Stimulated activated CD4-positive, alpha-beta T cell treated with anti-CD3 and anti-CD28 coated beads, Interleukin-2, amount 100 ng/mL, for 4 hours (primary cell): Measurements from ENCODE around the gene CWC25.
"Not testable (repeated sequence)": the region's sequence is repeated elsewhere in the genome, so short reads cannot be mapped to it uniquely, and the experiment has no call there.

Source experiments
- DNase-seq: peaks from one replicate; pipeline ENCODE4 v3.0.0-alpha.2; 2020; ENCODE audit warnings: low read depth

The CWC25 gene

DNA sequence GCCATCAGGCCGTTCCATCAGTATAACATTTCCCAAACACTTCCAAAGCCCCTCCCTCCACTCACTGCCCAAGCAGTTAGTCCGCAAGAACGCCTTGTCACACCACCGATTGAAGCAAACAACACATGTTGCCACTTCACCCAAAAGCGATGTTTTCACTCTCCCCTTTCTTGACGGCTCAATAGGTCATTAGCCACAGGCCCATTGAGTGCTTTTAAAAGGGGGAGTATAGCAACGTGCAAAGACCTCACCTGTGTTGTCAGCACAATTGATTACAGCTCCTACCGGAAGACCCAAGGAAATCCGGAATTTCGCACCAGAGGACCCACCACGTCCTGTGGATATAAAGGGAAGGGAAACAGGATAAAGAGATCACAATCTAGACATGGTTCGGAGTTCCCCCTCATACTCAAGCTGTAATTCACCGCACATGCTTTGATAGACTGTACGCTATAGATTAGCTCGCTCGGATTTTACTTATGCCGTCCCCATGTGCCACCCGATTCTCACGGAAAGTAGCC lies 27.7 kb upstream of the CWC25 start:
- DNase-seq = no peak

DNA sequence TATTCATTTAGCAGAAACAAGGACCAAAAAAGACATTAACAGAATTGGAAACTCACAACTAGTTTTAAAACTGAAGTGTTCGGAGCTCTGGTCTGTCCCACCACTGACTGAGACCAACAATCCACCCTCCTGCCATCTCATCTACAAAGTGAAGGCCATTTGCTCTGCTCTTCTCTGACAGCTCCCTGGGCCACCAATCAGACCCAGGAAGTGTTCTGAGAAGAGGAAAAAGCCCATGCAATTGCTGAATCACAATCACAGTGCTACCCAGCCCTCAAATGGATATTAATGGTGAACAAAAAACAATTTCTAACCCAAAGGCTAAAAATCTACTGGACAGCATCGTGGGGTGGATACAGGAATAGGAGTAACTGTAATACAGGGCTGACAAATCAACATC lies 26.3 kb upstream of the CWC25 start:
- DNase-seq = no peak

DNA sequence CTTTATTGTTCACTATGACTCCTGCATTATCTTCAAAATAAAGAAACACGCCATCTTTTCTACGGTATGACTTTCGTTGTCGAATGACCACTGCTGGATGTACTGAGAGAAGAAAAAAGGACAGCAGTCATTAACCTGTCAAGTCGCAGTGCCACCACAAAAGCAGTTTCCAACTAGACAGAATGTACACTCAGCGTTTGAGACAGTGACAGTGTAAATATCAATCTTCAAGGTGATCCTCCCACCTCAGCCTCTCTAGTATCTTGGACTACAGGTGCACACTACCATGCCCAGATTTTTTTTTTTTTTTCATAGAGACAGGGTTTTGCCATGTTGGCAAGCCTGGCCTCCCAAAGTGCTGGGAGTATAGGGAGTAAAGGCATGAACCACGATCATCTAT lies 25.3 kb upstream of the CWC25 start:
- DNase-seq = no peak

DNA sequence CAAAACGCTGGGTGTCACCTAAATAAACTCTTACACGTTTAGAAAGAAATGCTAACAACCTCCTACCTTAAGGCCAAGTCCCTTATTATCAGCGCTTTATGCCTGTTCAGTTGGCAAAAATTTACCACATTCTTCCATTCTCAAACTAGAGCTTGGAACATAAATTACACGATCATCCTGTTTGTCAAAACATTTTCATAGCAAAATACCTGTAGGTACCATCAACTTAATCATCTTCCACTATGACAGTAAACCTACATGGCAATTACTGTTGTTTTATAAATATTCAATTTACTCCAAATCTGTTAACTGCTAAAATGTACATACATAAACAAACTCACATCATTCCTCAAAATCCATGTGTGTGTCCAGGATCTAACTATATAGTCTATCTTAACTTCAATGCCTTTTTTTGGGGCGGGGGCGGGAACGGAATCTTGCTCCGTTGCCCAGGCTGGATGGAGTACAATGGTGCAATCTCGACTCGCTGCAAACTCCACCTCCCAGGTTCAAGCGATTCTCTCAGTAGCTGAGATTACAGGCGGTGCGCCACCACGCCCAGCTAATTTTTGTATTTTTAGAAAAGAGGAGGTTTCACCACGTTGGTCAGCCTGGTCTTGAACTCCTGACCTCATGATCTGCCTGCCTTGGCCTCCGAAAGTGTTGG lies 24.0 kb upstream of the CWC25 start:
- no peak for DNase-seq

DNA sequence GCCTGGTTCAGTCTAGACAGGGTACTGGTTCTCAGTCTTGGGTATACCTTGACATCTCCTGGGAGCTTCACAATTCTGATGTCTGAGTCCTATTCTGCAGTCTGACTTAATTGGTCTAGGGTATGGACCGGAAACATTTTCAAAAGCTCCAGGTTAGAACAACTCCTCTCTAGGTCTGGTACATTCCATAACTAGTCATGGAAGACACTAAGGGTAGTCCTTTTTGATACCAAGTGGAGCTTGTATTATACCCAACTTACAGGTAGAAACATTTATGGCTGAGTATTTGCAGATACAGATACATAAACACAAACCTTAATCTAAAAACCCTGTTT lies 23.4 kb upstream of the CWC25 start:
- DNase-seq = no peak

DNA sequence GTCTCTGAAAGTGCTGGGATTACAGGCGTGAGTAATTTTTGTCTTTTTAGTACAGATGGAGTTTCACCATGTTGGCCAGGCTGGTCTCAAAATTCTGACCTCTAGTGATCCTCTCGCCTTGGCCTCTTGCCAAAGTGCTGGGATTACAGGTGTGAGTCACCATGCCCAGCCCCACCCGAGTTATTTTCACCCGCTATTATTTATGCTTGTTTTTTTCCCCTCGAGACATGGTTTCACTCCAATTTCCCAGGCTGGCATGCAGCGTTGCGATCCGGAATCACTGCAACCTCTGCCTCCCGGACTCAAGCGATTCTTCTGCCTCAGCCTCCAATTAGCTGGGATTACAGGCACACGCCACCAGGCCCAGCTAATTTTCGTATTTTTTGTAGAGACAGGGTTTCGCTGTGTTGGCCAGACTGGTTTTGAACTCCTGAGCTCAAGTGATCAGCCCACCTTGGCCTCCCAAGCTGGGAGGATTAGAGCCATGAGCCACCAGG lies 19.2 kb upstream of the CWC25 start:
- no peak for DNase-seq

DNA sequence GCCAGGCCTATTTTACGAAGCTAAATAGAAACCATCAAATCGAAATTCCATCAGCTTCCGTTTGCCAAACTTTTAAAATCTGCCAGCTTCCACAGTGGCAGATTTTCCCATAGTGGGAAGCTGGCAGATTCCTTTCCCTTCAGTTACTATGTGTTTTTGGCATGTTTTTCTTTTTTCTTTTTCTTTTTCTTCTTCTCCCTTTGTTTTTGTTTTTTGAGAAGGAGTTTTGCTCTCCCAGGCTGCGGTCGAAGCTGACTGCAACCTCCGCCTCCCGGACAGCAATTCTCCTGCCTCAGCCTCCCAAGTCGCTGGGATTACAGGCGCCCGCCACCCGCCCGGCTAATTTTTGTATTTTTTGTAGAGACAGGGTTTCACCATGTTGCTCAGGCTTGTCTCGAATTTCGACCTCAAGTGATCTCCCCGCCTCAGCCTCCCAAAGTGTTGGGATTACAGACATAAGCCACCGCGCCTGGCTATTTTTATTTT lies 684 bp upstream of the CWC25 start:
- no peak for DNase-seq

DNA sequence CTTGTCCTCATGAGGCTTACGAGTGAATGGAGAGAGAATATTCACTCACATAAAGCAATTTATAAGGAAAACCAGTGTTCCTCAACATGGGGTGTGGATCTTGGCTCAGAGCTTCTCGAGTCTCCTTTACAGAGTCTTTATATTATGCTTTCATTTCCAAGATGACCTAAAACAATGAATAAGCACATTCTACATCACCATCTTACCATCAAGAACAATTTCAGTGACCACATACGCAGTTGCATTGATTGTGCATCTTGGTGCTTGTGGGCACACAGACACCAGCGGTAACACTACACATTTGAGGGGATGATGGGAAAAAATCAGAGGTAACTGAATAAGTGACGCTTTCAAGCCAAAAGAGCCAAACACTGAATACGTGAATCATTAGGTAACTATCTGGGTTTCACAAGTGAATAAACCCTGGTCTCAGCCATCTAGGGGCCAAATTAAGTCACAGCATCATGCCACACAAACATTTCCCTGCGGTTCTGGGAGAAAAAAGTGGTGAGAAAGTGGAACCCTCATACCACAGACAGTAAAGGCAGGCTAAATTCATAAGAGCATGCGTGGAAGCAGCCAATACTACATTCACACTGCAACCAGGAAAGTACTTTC lies 9.4 kb downstream of the CWC25 start:
- no peak for DNase-seq

DNA sequence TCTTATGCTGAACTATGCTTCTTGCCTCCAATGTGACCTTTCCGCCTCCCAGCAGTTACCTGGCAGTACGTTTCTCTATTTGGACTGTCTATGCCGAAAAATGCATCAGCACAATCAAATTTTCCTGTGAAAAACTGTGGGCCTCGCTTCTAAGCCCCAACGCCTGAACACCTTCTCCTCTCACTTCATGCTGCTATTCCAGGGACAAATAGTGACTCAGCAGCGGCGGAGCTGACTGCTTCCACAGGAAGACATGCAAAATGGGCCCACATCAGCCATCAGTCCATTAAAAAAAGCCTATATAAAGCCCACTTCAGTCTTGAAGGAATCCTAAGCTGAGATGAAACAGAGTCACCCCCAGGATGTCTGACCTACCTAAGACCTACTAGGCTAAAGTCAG lies 15.3 kb downstream of the CWC25 start:
- no peak for DNase-seq

DNA sequence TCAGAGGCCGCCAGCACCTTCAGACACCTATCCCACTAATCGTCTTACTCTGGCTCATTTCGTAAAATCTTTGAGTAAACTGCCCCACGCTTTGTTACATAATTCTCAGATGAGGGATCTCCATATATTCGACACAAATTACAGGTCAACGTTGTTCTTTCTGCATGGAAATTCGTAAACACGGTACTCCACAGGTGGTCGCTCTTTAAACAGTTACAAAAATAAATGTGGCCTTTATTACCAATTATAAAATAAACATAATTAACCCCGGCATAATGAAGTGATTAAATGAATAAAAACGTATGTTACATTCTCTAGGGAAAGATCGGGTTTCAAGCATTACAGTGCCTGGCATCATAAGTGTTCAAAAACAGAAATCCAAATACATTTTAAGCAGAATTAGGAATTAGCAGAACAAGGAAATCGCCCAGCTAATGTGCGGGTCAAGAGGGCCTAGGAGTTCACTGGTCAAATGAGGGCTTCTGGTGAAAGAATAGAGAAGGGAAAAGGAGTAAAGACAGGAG lies 24.8 kb downstream of the CWC25 start:
- DNase-seq = no peak

DNA sequence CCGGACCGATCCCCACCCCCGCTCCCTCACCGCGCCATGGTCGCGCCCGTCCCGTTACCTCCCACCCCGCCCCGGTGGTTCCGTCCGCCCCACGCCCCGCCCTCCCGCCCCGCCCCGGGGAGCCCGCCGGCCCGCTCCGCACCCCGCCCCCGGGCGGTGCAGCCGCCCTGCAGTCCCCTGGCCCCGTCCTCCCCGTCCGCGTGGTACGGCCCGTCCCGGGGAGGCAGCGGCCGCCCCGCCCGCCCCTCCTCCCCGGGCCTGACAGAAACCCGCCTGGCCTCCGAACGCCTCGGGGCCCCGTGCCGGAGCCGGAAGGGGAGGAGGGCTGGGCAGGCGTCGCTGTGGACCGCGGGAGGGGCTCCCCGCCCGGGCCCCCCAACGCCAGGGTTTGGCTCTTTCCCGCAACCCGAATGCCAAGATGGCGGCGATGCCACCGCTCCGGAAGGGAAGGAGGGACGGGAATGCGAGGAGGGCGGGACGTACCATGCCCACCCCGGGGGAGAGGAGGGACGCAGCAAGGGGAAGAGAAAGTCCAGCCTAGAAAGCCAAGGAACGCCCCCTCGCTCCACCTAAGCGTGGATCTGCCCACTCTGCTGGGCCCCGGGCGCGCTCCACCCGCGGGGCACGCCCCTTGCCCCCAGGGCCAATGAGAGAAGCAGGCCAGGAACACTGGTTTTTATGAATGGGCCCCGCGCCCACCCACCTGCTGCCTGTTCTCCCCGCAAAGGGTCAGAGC lies 25.5 kb downstream of the CWC25 start, which contains the start of gene PIP4K2B:
Gene PIP4K2B, minus strand, starts transcription at position 56 of the 736 bp plus-strand sequence. CDS start 132 bp downstream, outside the sequence.
- peak; percentile 64 for DNase-seq

DNA sequence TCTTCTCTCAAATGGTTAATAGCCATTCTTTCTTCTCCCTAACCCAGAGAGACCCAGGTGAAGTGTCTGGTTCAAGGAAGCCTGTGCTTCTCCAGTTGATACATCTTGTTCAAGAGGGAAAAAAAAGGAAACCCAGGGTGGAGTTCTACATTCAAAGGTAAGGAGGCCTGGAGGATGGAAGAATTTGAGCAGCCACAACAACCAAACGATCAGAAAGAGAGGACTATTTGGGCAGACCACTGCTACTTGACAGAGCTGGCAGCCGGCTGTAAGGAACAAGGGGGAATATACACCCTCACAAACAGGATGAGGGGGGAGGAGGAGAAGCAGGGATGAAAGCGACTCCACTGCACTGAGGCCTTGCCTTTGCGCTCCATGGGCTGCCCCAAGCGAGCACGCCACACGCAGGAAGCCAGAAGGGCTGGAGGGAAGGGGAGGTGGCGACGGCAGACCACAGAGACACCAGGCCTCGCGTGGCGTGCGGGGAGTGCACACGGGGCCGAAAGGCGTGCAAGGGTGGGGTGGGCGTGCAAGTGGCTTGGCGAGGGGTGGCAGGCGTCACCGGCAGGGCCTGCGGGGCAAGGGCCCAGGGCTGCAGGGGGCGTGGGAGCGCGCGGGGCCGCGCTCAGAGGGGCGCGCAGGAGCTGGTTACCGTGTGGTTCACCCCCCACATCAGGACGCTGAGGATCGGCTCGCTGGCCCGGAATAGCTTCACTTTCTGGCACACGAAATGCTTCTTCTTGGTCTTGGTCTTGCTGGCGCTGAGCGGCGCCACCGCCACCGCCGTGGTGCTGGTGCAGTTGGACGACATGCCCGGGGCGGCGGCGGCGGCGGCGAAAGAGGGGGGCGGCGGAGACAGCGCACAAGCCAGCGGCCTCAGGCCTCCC lies 26.3 kb downstream of the CWC25 start:
- DNase-seq = peak; percentile 13

DNA sequence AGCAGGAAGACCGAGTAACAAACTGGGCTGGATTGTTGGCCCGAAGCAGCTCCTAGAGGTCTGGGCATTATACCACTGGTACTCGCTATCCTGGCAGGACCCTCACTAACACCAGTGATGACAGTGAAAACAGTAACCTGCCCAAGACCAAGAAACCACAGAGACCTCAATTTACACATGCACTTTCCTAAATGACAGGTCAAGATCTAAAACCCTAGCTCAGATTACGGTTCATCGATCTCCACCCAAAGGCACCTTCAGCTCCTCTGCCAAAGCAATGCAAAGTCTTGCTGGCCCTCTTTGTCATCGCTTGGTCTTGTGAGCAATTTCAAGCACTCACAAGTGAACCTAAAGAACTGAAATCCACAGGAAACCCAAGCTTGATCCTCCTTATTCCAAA lies 27.3 kb downstream of the CWC25 start:
- DNase-seq = no peak

DNA sequence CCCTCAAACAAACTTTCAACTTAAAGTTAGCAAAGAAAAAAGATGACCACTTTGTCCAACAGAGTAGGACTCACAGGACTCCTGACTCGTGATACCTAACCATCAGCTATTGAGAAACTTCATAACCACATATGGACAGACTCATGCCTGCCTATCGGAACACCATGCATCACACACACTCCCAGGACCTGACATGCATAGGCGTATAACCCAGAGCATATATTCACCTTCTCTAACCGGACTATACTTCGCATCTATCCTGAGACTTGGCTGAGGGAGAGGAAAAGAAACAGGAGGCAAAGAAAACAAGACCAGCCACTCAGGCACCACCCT lies 28.0 kb downstream of the CWC25 start:
- DNase-seq = no peak

DNA sequence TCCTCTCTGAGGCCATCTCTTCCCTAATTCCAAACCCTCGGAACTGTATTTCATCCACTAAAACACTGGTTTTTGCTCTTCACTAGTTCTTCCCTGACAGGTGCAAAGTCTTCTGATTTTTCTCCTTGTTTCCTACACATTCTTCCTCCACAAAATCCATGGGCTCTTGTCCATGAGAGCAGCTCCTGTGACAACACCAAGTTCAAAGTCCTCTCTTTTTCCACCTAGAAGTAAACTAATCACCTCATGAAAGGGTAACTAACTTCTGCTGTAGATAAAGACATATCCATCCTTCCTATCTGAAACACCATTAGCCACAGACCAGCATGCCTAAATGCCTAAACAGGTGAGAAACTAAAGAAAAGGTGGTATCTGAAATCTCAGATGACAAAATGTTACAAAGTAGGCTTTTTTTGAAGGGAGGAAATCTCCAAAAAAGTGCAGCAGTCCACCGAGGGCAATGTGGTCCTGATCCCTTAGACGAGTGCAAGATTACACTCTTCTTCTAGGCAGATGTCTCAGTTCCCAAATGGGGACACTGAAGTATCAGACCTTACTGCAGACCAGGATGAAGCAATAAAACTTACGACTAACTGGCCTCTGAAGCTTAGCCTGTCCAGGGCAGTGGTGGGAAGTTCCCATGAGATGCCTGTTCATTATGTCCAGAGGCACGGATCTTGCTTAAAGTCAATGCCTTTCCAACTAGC lies 28.5 kb downstream of the CWC25 start:
- DNase-seq = no peak

DNA sequence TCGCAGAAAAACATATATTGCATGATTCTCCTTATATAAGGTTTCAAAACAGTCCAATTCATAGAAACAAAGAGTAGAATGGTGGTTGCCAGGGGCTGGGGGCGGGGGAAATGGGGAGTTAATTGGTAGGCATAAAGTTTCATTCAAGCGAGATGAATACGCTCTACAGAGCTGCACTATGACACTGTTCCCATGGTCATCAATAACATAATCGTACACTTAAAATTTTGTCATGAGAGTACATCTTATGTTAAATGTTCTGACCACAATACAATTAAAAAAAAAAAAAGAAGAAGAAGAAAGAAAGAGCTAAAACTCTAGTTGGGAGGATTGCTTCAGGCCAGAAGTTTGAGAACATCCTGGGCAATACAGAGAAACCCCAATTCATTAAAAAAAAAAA lies 30.9 kb downstream of the CWC25 start:
- DNase-seq = no peak

DNA sequence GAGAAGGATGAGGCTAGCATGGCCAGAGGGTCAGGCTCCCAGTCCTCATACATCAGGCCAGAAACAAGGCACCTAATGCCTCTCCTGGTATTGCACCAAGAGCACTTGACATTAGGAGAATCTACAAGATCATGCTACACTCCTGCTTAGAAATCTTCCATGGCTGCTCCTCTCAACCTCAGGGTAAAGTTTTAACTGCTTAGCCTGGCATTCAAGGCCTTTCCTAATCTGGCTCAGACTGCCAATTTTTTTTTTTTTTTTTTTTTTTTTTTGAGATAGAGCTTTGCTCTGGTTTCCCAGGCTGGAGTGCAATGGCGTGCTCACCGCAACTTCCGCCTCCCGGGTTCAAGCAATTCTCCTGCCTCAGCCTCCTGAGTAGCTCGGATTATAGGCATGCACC lies 34.0 kb downstream of the CWC25 start:
- no peak for DNase-seq

DNA sequence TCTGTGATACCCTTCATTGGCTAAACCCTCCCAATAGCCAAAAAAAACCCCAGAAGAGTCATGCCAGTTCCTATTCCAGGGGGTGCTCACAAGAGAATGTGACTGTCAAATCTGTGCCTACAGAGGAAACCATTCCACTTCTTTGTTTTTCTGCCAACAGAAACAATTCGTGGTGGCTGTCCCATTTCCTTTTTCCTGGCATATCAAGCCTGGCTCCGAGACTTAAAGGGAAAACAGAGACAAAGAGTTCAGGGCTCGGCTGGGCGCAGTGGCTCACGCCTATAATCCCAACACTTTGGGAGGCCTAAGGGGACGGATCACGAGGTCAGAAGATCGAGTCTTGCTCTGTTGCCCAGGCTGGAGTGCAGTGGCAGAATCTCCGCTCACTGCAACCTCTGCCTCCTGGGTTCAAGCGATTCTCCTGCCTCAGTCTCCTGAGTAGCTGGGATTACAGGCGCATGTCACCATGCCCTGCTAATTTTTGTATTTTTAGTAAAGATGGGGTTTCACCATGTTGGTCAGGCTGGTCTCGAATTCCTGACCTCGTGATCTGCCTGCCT lies 34.9 kb downstream of the CWC25 start:
- not testable (repeated sequence) for DNase-seq

DNA sequence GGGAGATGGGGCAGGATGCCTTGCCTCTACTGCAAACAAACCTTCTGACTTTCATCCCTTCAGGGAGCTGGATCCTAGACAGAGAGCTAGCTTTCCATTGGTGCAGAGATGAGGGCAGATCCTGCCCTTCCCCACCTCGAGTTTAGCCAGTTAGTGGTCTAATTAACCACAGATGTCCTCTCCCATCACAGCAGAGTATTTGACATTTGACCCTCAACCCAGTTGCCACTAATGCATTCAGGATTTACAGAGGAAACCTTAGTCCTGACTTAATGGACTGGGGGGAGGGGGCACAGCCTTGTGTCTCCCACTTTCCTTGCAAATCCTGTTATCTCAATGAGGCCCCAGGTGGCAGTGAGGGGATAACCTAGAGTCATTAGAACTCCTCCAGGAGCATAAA lies 35.9 kb downstream of the CWC25 start:
- DNase-seq = no peak

DNA sequence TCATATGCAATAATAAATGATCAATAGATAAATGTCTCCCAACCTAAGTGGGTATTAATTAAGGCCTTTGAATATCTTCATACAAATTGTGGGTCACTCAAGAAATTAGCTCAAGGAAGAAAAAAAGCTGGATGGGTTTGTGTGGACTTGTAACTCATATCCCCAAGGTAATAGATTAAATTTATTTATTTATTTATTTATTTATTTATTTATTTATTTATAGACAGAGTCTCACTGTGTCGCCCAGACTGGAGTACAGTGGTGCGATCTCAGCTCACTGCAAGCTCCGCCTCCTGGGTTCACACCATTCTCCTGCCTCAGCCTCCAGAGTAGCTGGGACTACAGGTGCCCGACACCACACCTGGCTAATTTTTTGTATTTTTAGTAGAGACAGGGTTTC lies 37.1 kb downstream of the CWC25 start:
- DNase-seq = not testable (repeated sequence)

DNA sequence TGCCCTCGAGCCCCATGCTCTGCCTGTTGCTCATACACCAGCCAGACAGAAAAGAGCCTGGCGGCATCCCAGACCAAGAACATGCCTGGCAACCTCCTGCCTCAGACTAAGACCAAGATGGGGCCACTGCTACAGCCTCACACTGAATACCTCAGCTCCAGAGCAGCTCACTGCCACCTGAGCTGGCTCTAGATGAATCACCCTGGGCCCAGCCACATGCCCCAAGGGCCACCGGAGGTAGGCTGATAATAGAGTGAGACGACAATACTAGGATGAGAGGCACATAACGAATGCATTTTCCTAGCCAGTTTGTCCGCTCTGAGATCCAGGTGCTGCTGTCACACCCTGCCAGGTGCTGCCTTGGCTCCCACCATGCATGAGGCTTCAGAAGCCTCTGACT lies 38.7 kb downstream of the CWC25 start:
- no peak for DNase-seq
